Astrocyte (in vitro differentiated cells and primary cell): Measurements from ENCODE around the gene IRF4. TPM values are rescaled to one million over a fixed set of nuclear protein-coding genes. Genes with fewer than 3 reads are reported as not detected.

Source experiments
- DNase-seq: peaks from one replicate; pipeline ENCODE4 v3.0.0-alpha.2; 2010; ENCODE audit warnings: low read depth
- FAIRE-seq: peaks from 2 replicates; lab custom pipeline; 2011; peaks lifted over from hg19 to GRCh38; lab: Jason Lieb, UNC
- H2AFZ ChIP-seq: 2 replicates; pipeline ENCODE4 v1.6.0; 2012; ENCODE audit warnings: low read depth, low read length, inconsistent platforms
- H3K27ac ChIP-seq: 2 replicates; pipeline ENCODE4 v1.5.1; 2011; ENCODE audit warnings: low read depth, low read length, inconsistent platforms
- H3K27me3 ChIP-seq: 2 replicates; pipeline ENCODE4 v1.6.0; 2011; ENCODE audit warnings: low read length, inconsistent platforms; ENCODE audit not compliant: insufficient read depth
- H3K36me3 ChIP-seq: 2 replicates; pipeline ENCODE4 v1.5.1; 2011; ENCODE audit warnings: low read length, inconsistent platforms; ENCODE audit not compliant: insufficient read depth
- H3K4me1 ChIP-seq: 2 replicates; pipeline ENCODE4 v1.5.1; 2011; ENCODE audit warnings: low read length, inconsistent platforms; ENCODE audit not compliant: insufficient read depth
- H3K4me2 ChIP-seq: 2 replicates; pipeline ENCODE4 v1.6.0; 2012; ENCODE audit warnings: low read length, inconsistent platforms
- H3K4me3 ChIP-seq: 2 replicates; pipeline ENCODE4 v1.5.1; 2011; ENCODE audit warnings: low read depth, mild to moderate bottlenecking, low read length, inconsistent platforms; ENCODE audit not compliant: insufficient read depth
- H3K79me2 ChIP-seq: 2 replicates; pipeline ENCODE4 v1.6.0; 2012; ENCODE audit warnings: mild to moderate bottlenecking, low read length, inconsistent platforms; ENCODE audit not compliant: insufficient read depth
- H3K9ac ChIP-seq: 2 replicates; pipeline ENCODE4 v1.6.0; 2012; ENCODE audit warnings: mild to moderate bottlenecking, low read length, inconsistent platforms
- H3K9me3 ChIP-seq: 2 replicates; pipeline ENCODE4 v1.5.1; 2012; ENCODE audit warnings: low read depth, mild to moderate bottlenecking, low read length, inconsistent platforms; ENCODE audit not compliant: insufficient read depth
- H4K20me1 ChIP-seq: 2 replicates; pipeline ENCODE4 v1.6.0; 2012; ENCODE audit warnings: low read length, inconsistent platforms; ENCODE audit not compliant: insufficient read depth
- H3K27ac Mint-ChIP-seq: one replicate; pipeline ENCODE4 v1.8.0; 2021; ENCODE audit warnings: mild to moderate bottlenecking, mixed read lengths; ENCODE audit not compliant: unreplicated experiment
- H3K27me3 Mint-ChIP-seq: one replicate; pipeline ENCODE4 v1.8.0; 2021; ENCODE audit warnings: low read depth, mixed read lengths; ENCODE audit not compliant: unreplicated experiment
- H3K36me3 Mint-ChIP-seq: one replicate; pipeline ENCODE4 v1.8.0; 2021; ENCODE audit warnings: low read depth, mixed read lengths; ENCODE audit not compliant: unreplicated experiment
- H3K4me1 Mint-ChIP-seq: one replicate; pipeline ENCODE4 v1.8.0; 2021; ENCODE audit warnings: low read depth, mixed read lengths; ENCODE audit not compliant: unreplicated experiment
- H3K4me3 Mint-ChIP-seq: one replicate; pipeline ENCODE4 v1.8.0; 2021; ENCODE audit warnings: mild to moderate bottlenecking, moderate library complexity, mixed read lengths; ENCODE audit not compliant: unreplicated experiment
- H3K9me3 Mint-ChIP-seq: one replicate; pipeline ENCODE4 v1.8.0; 2021; ENCODE audit warnings: mild to moderate bottlenecking, mixed read lengths; ENCODE audit not compliant: unreplicated experiment
- EZH2 ChIP-seq: IDR thresholded peaks from 2 replicates; pipeline ENCODE4 v1.6.1; 2012; ENCODE audit warnings: mild to moderate bottlenecking, low read length, inconsistent platforms; ENCODE audit not compliant: insufficient read depth
- total RNA-seq: library from RNA; stranded (reverse); gene quantifications from 2 replicates; pipeline ENCODE4 v1.2.1, GENCODE V29; 2021
- TF ChIP-seq, protein P1 (sequence below): IDR thresholded peaks from 2 replicates; pipeline ENCODE4 v1.5.1; 2011; ENCODE audit warnings: low read depth, mild to moderate bottlenecking, inconsistent platforms, low read length, moderate library complexity; ENCODE audit not compliant: insufficient read depth

Gene IRF4
- total RNA-seq, 1 donor from 2014 or later, result 0.30 TPM

- Mint-ChIP-seq H3K9me3 (peaks cover 16% of the 10 kb centered on the region), H3K27me3 (peaks cover 3% of the 10 kb centered on the region), H3K27ac (no peak overlapping the region), H3K4me3 (no peak overlapping the region), H3K4me1 (no peaks in the 10 kb centered on the region), H3K36me3 (peaks cover 2% of the 10 kb centered on the region)
- Histone ChIP-seq H3K4me2 (no peak overlapping the region), H3K4me1 (no peaks in the 10 kb centered on the region), H3K27ac (no peak overlapping the region), H3K9ac (no peak overlapping the region), H4K20me1 (no peaks in the 10 kb centered on the region), H2AFZ (no peak overlapping the region), H3K27me3 (peaks cover 3% of the 10 kb centered on the region), H3K79me2 (no peaks in the 10 kb centered on the region), H3K4me3 (no peak overlapping the region), H3K36me3 (no peaks in the 10 kb centered on the region), H3K9me3 (no peaks in the 10 kb centered on the region)
- no peak for DNase-seq
- TF ChIP-seq, protein P1, sequence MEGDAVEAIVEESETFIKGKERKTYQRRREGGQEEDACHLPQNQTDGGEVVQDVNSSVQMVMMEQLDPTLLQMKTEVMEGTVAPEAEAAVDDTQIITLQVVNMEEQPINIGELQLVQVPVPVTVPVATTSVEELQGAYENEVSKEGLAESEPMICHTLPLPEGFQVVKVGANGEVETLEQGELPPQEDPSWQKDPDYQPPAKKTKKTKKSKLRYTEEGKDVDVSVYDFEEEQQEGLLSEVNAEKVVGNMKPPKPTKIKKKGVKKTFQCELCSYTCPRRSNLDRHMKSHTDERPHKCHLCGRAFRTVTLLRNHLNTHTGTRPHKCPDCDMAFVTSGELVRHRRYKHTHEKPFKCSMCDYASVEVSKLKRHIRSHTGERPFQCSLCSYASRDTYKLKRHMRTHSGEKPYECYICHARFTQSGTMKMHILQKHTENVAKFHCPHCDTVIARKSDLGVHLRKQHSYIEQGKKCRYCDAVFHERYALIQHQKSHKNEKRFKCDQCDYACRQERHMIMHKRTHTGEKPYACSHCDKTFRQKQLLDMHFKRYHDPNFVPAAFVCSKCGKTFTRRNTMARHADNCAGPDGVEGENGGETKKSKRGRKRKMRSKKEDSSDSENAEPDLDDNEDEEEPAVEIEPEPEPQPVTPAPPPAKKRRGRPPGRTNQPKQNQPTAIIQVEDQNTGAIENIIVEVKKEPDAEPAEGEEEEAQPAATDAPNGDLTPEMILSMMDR, result no peak
- no peak for TF ChIP-seq EZH2
- no peak for FAIRE-seq
Observed at GRCh38 chr6:359261-360035, 32.1 kb upstream of the IRF4 start.

GRCh38 chr6:360349-360748, 31.2 kb upstream of the IRF4 start:
- Mint-ChIP-seq H3K4me1 (no peaks in the 10 kb centered on the region), H3K27ac (no peak overlapping the region), H3K36me3 (peaks cover 2% of the 10 kb centered on the region), H3K27me3 (peaks cover 3% of the 10 kb centered on the region), H3K9me3 (peaks cover 16% of the 10 kb centered on the region), H3K4me3 (no peak overlapping the region)
- Histone ChIP-seq H3K9ac (no peak overlapping the region), H3K27ac (no peak overlapping the region), H2AFZ (no peak overlapping the region), H3K4me3 (no peak overlapping the region), H3K27me3 (peaks cover 3% of the 10 kb centered on the region), H3K9me3 (no peaks in the 10 kb centered on the region), H3K36me3 (no peaks in the 10 kb centered on the region), H3K79me2 (no peaks in the 10 kb centered on the region), H3K4me2 (no peak overlapping the region), H3K4me1 (no peaks in the 10 kb centered on the region), H4K20me1 (no peaks in the 10 kb centered on the region)
- DNase-seq, result no peak
- TF ChIP-seq, protein P1, result no peak
- TF ChIP-seq EZH2, result no peak
- FAIRE-seq, result no peak

DNA sequence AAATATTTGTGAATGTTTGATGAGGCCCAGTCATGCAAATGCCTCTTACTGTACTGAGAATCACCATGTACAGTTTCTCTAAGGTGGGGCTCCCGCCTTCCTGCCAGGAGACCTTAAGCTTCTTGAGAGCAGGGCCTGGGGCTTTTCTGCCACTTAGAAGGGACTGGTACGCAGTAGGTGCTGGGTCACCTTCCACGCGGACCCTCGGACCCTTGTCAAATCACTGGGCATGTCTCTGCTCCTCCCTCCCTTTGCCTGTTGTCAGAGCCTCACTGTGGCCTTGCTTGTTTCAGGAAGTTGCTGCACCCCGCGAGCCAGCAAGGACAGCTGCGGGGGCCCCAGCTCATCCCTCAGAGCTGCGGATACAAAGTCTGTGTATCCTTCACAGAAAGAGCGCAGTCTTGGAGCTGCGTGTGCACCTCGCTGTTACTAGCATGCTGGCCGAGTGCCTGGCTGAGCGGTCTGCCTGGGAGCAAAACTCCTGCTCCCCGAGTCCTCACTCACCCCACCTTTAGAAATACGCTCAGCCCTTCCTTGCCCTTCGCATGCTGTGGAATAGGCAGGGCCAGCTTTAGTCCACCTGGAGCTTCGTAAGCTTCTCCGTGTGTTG, 30.7 kb upstream of the IRF4 start:
- Histone ChIP-seq H3K27ac (no peak overlapping the region), H3K9me3 (no peaks in the 10 kb centered on the region), H3K79me2 (no peaks in the 10 kb centered on the region), H3K4me1 (no peaks in the 10 kb centered on the region), H3K9ac (no peak overlapping the region), H3K4me2 (no peak overlapping the region), H2AFZ (no peak overlapping the region), H3K27me3 (peaks cover 3% of the 10 kb centered on the region), H3K36me3 (no peaks in the 10 kb centered on the region), H3K4me3 (no peak overlapping the region), H4K20me1 (no peaks in the 10 kb centered on the region)
- peaks cover 19% of the 10 kb centered on the region for H3K9me3 Mint-ChIP-seq
- DNase-seq (no peak), FAIRE-seq (no peak)
- peaks cover 3% of the 10 kb centered on the region for H3K27me3 Mint-ChIP-seq
- H3K27ac Mint-ChIP-seq, result no peak overlapping the region
- H3K4me1 Mint-ChIP-seq, result no peaks in the 10 kb centered on the region
- TF ChIP-seq, protein P1, result no peak
- no peak for TF ChIP-seq EZH2
- peaks cover 2% of the 10 kb centered on the region for H3K36me3 Mint-ChIP-seq
- no peak overlapping the region for H3K4me3 Mint-ChIP-seq
